GM12873 (cell line): ENCODE measurements around the gene NKAIN2.

ENCODE experiments used
- TF ChIP-seq, protein P1 (sequence below): IDR thresholded peaks from 2 replicates; pipeline ENCODE4 v1.5.1; 2012; ENCODE audit warnings: low read depth, mild to moderate bottlenecking, moderate library complexity, low read length, control low read depth; ENCODE audit not compliant: insufficient read depth; ENCODE audit errors: missing control alignments

The NKAIN2 gene

GRCh38 chr6:123829302-123829953, 25.8 kb downstream of the NKAIN2 start:
- TF ChIP-seq, protein P1, sequence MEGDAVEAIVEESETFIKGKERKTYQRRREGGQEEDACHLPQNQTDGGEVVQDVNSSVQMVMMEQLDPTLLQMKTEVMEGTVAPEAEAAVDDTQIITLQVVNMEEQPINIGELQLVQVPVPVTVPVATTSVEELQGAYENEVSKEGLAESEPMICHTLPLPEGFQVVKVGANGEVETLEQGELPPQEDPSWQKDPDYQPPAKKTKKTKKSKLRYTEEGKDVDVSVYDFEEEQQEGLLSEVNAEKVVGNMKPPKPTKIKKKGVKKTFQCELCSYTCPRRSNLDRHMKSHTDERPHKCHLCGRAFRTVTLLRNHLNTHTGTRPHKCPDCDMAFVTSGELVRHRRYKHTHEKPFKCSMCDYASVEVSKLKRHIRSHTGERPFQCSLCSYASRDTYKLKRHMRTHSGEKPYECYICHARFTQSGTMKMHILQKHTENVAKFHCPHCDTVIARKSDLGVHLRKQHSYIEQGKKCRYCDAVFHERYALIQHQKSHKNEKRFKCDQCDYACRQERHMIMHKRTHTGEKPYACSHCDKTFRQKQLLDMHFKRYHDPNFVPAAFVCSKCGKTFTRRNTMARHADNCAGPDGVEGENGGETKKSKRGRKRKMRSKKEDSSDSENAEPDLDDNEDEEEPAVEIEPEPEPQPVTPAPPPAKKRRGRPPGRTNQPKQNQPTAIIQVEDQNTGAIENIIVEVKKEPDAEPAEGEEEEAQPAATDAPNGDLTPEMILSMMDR = no peak

DNA sequence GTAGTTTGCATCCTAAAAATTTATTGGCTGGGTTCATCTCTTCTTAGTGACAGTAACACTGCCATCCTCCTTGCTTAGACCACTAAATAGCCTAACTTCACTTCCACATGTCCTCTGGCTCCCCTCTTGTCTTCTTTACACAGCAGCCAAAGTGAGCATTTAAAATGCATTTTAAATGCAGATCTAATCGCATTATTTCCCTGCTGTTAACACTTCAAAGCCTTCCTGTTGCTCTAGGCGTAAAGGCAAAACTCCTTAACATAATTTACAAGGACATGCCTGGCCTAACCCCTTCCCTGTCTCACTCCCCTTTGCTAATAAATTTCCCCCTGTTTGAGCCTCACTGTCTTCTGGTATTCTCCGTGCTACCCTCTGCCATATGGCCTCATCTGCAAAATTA, 26.5 kb downstream of the NKAIN2 start:
- TF ChIP-seq, protein P1 = no peak

- TF ChIP-seq, protein P1 = no peak
Measured at GRCh38 chr6:123838505-123839234, 35.0 kb downstream of the NKAIN2 start.

GRCh38 chr6:123841067-123841896, 37.6 kb downstream of the NKAIN2 start:
- TF ChIP-seq, protein P1 = no peak

DNA sequence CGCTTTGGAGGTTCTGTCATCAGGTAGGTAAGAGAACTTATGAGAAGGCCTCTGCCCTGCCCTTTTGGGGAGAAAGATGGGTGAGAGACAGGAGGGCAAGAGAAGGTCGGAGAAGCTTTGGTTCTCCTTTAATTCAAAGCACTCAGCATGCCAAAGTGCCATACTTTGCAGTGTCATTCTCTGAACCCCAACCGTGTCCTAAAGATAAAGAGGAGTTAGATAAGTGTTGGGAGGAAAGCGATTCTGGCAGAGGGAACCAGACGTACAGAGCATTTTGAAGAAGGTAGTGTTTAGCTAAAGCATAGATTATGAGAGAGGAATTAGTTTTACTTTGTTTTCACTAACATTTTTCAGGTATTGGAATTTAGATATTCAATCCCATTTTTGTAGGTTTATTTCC, 40.3 kb downstream of the NKAIN2 start:
- TF ChIP-seq, protein P1 = no peak

GRCh38 chr6:123848347-123848746, 44.7 kb downstream of the NKAIN2 start:
- TF ChIP-seq, protein P1 = no peak

DNA sequence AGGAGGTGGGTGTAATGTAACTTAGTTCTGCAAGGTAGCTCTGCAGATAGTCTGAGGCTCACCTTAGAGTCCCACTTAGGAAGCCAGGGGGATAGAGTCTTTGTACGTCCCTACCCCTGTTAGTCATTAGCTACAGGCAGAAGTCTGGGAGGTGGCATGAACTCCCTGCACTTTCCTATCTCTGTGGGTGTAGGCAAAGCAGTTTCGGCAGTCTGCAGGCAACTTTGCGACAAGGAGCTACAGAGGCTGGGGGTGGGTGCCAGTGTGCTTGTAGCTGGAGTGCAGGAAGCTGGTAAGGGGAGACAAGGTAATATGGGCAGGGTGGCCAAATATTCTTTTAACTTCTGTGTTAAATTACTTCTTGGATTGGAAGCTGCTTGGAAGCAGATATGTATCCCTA, 45.7 kb downstream of the NKAIN2 start:
- TF ChIP-seq, protein P1 = no peak
